Epithelial cell of esophagus (primary cell): ENCODE measurements around the gene CEP72.

Experiments used
- DNase-seq: peaks from one replicate; pipeline ENCODE4 v3.0.0; 2010; ENCODE audit warnings: low read depth
- H3K4me3 ChIP-seq: 2 replicates; pipeline ENCODE4 v1.5.1; 2011; ENCODE audit warnings: mild to moderate bottlenecking, low read length, control low read depth
- CTCF ChIP-seq: IDR thresholded peaks from 2 replicates; pipeline ENCODE4 v1.5.1; 2011; ENCODE audit warnings: low read depth, mild to moderate bottlenecking, low read length, control low read depth, inconsistent platforms; ENCODE audit not compliant: insufficient read depth; ENCODE audit errors: missing control alignments

The CEP72 gene

GRCh38 chr5:658103-658502, 46.0 kb downstream of the CEP72 start:
- no peak for DNase-seq
- TF ChIP-seq CTCF, result no peak

GRCh38 chr5:659496-660263, 47.5 kb downstream of the CEP72 start:
- DNase-seq, result no peak
- TF ChIP-seq CTCF, result no peak
- H3K4me3 ChIP-seq, result no peak overlapping the region

More at GRCh38 chr5:658103-658502, 46.0 kb downstream of the CEP72 start:
- no peak overlapping the region for H3K4me3 ChIP-seq

- no peak overlapping the region for H3K4me3 ChIP-seq
- no peak for TF ChIP-seq CTCF
- no peak for DNase-seq
Observed at GRCh38 chr5:660491-661030, 48.4 kb downstream of the CEP72 start.

- TF ChIP-seq CTCF, result no peak
- H3K4me3 ChIP-seq, result no peak overlapping the region
- no peak for DNase-seq
Observed at GRCh38 chr5:661891-662750, 50.0 kb downstream of the CEP72 start.

- no peak for DNase-seq
- no peak for TF ChIP-seq CTCF
- H3K4me3 ChIP-seq, result no peak overlapping the region
Observed at GRCh38 chr5:662751-663435, 50.8 kb downstream of the CEP72 start.

GRCh38 chr5:663436-664342, 51.5 kb downstream of the CEP72 start:
- no peak overlapping the region for H3K4me3 ChIP-seq
- no peak for TF ChIP-seq CTCF
- DNase-seq, result no peak
